Stomach (tissue), 9 donors: Measurements from ENCODE around the gene FAM32A. TPM values are rescaled to one million over a fixed set of nuclear protein-coding genes. Genes with fewer than 3 reads are reported as not detected.

Experiments used
- DNase-seq, 2 donors: peaks; one replicate each; pipeline versions ENCODE4 v3.0.0 to v3.0.0-alpha.2; 2013 to 2019
- H3K27ac ChIP-seq, 5 donors: fragments of 200-600 bp in 4 of 5; sonication (generic) in 4 of 5; one replicate each; pipeline ENCODE4 v1.5.1; 2013 to 2019; ENCODE audit warnings: mild to moderate bottlenecking in 1 of 5, moderate library complexity in 1 of 5
- H3K27me3 ChIP-seq, 3 donors: fragments of 200-600 bp; sonication (generic); one replicate each; pipeline ENCODE4 v1.5.1; 2017 to 2019; ENCODE audit warnings: mixed run types in 1 of 3
- H3K36me3 ChIP-seq, 4 donors: fragments of 200-600 bp; sonication (generic); 1 replicate in 3 of 4; 2 replicates in 1 of 4; pipeline ENCODE4 v1.5.1; 2016 to 2019
- H3K4me1 ChIP-seq, 4 donors: fragments of 200-600 bp; sonication (generic); one replicate each; pipeline ENCODE4 v1.5.1; 2016 to 2019
- H3K4me3 ChIP-seq, 4 donors: fragments of 200-600 bp; sonication (generic) in 3 of 4; one replicate each; pipeline ENCODE4 v1.5.1; 2016 to 2019; ENCODE audit warnings: mild to moderate bottlenecking in 1 of 4
- H3K9me3 ChIP-seq, 4 donors: fragments of 200-600 bp; sonication (generic); one replicate each; pipeline ENCODE4 v1.5.1; 2016 to 2019
- EP300 ChIP-seq: sonication (generic); formaldehyde crosslinking; IDR thresholded peaks from one replicate; pipeline ENCODE4 v1.6.1; 2017; ENCODE audit warnings: antibody characterized with exemption
- POLR2A ChIP-seq, 4 donors: fragments of 450-650 bp; IDR thresholded peaks; one replicate each; pipeline ENCODE4 v1.6.1; 2016; ENCODE audit warnings: antibody characterized with exemption in 4 of 4, control low read depth in 2 of 4, mild to moderate bottlenecking in 1 of 4, moderate library complexity in 1 of 4
- POLR2AphosphoS5 ChIP-seq, 3 donors: sonication (generic); formaldehyde crosslinking; IDR thresholded peaks; one replicate each; pipeline ENCODE4 v1.6.1; 2016; ENCODE audit warnings: antibody characterized with exemption in 3 of 3
- WGBS, 5 donors: extraction: QIAGEN DNeasy Blood & Tissue Kit in 3 of 5; methylation state at CpG; one replicate each; pipeline versions ENCODE4 v1.1.5 to v1.1.7; 2013 to 2018; 5-methylcytosine and 5-hydroxymethylcytosine counted together
- intact Hi-C: fragments of 100-400 bp; cut with DNase I; formaldehyde crosslinking; loops from one replicate; pipeline ENCODE4 v1.15.1; 2023; ENCODE audit warnings: low total_unique reads
- polyA plus RNA-seq, 3 donors: library from polyadenylated mRNA; stranded (reverse); fragments of 200-250 nt; gene quantifications; one replicate each; pipeline ENCODE4 v1.2.3, GENCODE V29; 2013
- total RNA-seq, 5 donors: library from RNA; depleted of rRNA; stranded (reverse); fragments of >200 nt; gene quantifications; one replicate each; pipeline versions ENCODE4 v1.1.0 to v1.2.3, GENCODE V29; 2014 to 2016
- TF ChIP-seq, protein P1 (sequence below), 7 experiments: fragments of 450-650 bp in 4 of 7; fragments of 200-600 bp in 3 of 7; sonication (generic) in 3 of 7; IDR thresholded peaks; one replicate each; pipeline ENCODE4 v1.5.1; 2016 to 2019; ENCODE audit warnings: antibody characterized with exemption in 7 of 7, control low read depth in 2 of 7, mild to moderate bottlenecking in 1 of 7
- donor health status: healthy with polysubstance abuse.
- donor health status: Bipolar disorder and iron deficiency.
- donor health status: healthy.

Gene FAM32A
- total and polyA plus RNA-seq, 8 donors: 8.2 to 175 (median 89.3) TPM

GRCh38 chr19:16208847-16209665 lies 23.8 kb downstream of the FAM32A start:
- no peak overlapping the region for H3K4me3 ChIP-seq
- peaks cover 0 to 11% (median 3%) of the 10 kb centered on the region in 4 donors for H3K4me1 ChIP-seq
- no peak for TF ChIP-seq POLR2A (IDR thresholded peaks at IDR 0.05)
- TF ChIP-seq, protein P1, sequence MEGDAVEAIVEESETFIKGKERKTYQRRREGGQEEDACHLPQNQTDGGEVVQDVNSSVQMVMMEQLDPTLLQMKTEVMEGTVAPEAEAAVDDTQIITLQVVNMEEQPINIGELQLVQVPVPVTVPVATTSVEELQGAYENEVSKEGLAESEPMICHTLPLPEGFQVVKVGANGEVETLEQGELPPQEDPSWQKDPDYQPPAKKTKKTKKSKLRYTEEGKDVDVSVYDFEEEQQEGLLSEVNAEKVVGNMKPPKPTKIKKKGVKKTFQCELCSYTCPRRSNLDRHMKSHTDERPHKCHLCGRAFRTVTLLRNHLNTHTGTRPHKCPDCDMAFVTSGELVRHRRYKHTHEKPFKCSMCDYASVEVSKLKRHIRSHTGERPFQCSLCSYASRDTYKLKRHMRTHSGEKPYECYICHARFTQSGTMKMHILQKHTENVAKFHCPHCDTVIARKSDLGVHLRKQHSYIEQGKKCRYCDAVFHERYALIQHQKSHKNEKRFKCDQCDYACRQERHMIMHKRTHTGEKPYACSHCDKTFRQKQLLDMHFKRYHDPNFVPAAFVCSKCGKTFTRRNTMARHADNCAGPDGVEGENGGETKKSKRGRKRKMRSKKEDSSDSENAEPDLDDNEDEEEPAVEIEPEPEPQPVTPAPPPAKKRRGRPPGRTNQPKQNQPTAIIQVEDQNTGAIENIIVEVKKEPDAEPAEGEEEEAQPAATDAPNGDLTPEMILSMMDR (IDR thresholded peaks at IDR 0.05): no peak
- no peak for TF ChIP-seq EP300
- no peak for TF ChIP-seq POLR2AphosphoS5 (IDR thresholded peaks at IDR 0.05)
- H3K27ac ChIP-seq: no peak overlapping the region
- no peaks in the 10 kb centered on the region for H3K27me3 ChIP-seq
- WGBS, 5 donors: 78 to 90% (median 84%) methylated on average over 29 of the region's 29 CpGs
- intact Hi-C loops: no loop called here
- no peak for DNase-seq
- H3K9me3 ChIP-seq: no peaks in the 10 kb centered on the region
- peaks cover 53 to 94% (median 91%) of the 10 kb centered on the region in 4 donors for H3K36me3 ChIP-seq

DNA sequence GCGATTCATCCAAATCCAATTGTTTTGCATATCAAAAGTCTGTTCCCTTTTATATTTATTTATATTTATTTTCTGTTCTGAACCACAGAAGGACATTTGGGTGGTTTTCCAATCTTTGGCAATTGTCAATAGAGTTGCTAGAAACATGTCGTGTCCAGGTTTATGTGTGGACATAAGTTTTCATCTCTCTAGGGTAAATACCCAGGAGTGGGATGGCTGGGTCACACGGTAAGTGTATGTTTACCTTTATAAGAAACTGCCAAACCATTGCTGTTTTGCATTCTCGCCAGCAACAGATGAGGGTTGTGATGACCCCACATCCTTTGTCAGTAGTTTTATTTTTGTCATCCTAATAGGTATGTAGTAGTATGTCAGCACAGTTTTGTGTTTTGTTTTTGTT lies 25.0 kb downstream of the FAM32A start:
- no peak for DNase-seq
- H3K4me3 ChIP-seq: no peak overlapping the region
- 63 to 80% (median 71%) methylated on average over 4 of the region's 4 CpGs for WGBS, 5 donors
- intact Hi-C loops: no loop called here
- no peak overlapping the region for H3K27ac ChIP-seq
- H3K9me3 ChIP-seq: no peaks in the 10 kb centered on the region
- H3K36me3 ChIP-seq: peaks cover 44 to 90% (median 87%) of the 10 kb centered on the region in 4 donors
- TF ChIP-seq POLR2A (IDR thresholded peaks at IDR 0.05): no peak
- TF ChIP-seq EP300: no peak
- no peak for TF ChIP-seq POLR2AphosphoS5 (IDR thresholded peaks at IDR 0.05)
- TF ChIP-seq, protein P1 (IDR thresholded peaks at IDR 0.05): no peak
- H3K27me3 ChIP-seq: no peaks in the 10 kb centered on the region
- peaks cover 0 to 7% (median 3%) of the 10 kb centered on the region in 4 donors for H3K4me1 ChIP-seq

DNA sequence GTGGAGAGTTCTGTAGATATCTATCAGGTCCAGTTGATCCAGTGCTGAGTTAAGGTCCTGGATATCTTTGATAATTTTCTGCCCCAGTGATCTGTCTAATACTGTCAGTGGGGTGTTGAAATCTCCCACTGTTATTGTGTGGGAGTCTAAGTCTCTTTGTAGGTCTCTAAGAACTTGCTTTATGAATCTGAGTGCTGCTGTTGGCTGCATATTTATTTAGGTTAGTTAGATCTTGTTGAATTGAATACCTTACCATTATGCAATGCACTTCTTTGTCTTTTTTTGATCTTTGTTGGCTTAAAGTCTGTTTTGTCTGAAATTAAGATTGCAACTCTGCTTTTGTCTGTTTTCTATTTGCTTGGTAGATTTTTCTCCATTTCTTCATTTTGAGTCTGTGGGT lies 27.9 kb downstream of the FAM32A start:
- Histone ChIP-seq H3K9me3 (no peaks in the 10 kb centered on the region), H3K36me3 (peaks cover 33 to 87% (median 82%) of the 10 kb centered on the region in 4 donors), H3K4me1 (peaks cover 0 to 13% (median 6%) of the 10 kb centered on the region in 4 donors), H3K27ac (no peak overlapping the region), H3K27me3 (no peaks in the 10 kb centered on the region), H3K4me3 (no peak overlapping the region)
- intact Hi-C loops: no loop called here
- no peak for TF ChIP-seq EP300
- no peak for TF ChIP-seq POLR2AphosphoS5 (IDR thresholded peaks at IDR 0.05)
- TF ChIP-seq, protein P1 (IDR thresholded peaks at IDR 0.05): no peak
- TF ChIP-seq POLR2A (IDR thresholded peaks at IDR 0.05): no peak
- DNase-seq: no peak

DNA sequence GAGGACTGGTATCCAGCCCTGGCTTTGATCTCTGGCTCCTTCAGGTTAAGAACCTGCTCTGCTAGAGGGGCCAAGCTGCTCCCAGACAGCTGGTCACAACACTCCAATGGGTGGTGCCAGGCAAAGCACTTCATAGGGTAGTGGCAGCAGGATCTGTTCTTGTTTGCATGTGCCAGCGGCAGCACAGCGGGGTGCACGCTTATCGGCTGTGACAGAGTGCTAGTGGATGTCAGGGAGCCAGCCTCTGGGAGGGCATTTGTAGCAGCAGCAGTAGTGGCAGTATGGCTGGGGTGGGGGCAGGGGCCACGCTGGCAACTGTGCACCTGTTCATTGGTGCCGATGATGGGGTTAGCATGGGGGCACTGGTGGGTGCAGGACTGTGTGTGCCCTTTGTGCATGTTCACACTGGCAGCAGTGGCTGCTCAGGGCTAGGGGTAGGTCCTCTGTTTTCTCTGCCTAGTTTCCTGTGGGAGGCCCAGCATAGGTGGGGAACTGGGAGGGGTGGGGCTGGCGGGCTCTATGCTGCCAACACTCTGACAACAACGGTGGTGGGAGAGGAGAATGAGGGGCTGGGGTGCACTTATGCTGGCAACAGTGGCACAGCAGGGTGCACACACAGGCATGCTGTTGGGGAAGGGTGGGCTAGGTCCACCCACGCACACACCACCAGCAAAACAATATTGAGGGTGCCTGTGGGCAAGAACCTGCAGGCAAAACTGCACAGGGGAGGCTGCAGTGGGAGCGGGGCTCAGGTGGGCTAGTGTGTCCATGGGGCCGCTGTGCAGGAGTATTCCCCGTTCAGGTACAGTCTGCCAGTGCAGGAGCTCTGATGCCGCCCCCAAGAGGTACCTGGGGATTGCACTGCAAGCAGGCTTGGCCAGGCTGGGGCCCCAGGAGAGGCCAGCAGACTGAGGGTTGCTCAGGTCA lies 31.8 kb downstream of the FAM32A start:
- peaks cover 28 to 87% (median 81%) of the 10 kb centered on the region in 4 donors for H3K36me3 ChIP-seq
- 71 to 83% (median 73%) methylated on average over 12 to 13 of the region's 13 CpGs for WGBS, 5 donors
- H3K4me1 ChIP-seq: peaks cover 0 to 13% (median 6%) of the 10 kb centered on the region in 4 donors
- TF ChIP-seq POLR2AphosphoS5 (IDR thresholded peaks at IDR 0.05): no peak
- no peak for TF ChIP-seq EP300
- TF ChIP-seq, protein P1 (IDR thresholded peaks at IDR 0.05): no peak
- no peak for TF ChIP-seq POLR2A (IDR thresholded peaks at IDR 0.05)
- intact Hi-C loops: no loop called here
- H3K27ac ChIP-seq: no peak overlapping the region
- H3K27me3 ChIP-seq: no peaks in the 10 kb centered on the region
- no peak overlapping the region for H3K4me3 ChIP-seq
- peak in 1 of 2 donors; percentile 44 for DNase-seq
- peaks cover 14 to 28% (median 25%) of the 10 kb centered on the region in 4 donors for H3K9me3 ChIP-seq
